ENCODE measurements around the gene SLC10A4.

- TF ChIP-seq BCL6 (CRISPR knock-in tag; IDR thresholded peaks at IDR 0.05): no peak
- TF ChIP-seq ZNF768 (CRISPR knock-in tag; IDR thresholded peaks at IDR 0.05): no peak
- no peak for TF ChIP-seq ZBTB7A (CRISPR knock-in tag; IDR thresholded peaks at IDR 0.05)
- no peak for TF ChIP-seq ZFP82 (CRISPR knock-in tag; IDR thresholded peaks at IDR 0.05; ENCODE audit: borderline replicate concordance)
- no peak for TF ChIP-seq ATF2 (CRISPR knock-in tag; IDR thresholded peaks at IDR 0.05)
- TF ChIP-seq ZBTB7B (CRISPR knock-in tag; IDR thresholded peaks at IDR 0.05): no peak
- TF ChIP-seq NFRKB (IDR thresholded peaks at IDR 0.05): no peak
- TF ChIP-seq ZXDC (CRISPR knock-in tag; IDR thresholded peaks at IDR 0.05): no peak
- TF ChIP-seq ARID3A (IDR thresholded peaks at IDR 0.05; ENCODE audit: low read depth, low read length): no peak
- no peak for TF ChIP-seq HIVEP1 (CRISPR knock-in tag; IDR thresholded peaks at IDR 0.05)
- TF ChIP-seq PREB (CRISPR knock-in tag; IDR thresholded peaks at IDR 0.05): no peak
- TF ChIP-seq ZBTB33 (CRISPR knock-in tag; IDR thresholded peaks at IDR 0.05): no peak
- no peak for TF ChIP-seq PATZ1 (CRISPR knock-in tag; IDR thresholded peaks at IDR 0.05)
- no peak for TF ChIP-seq ZNF720 (CRISPR knock-in tag; IDR thresholded peaks at IDR 0.05)
Observed at GRCh38 chr4:48454591-48454990, 28.6 kb upstream of the SLC10A4 start.

Measured in HepG2 (cell line).